ENCODE results near the gene STPG4.
"Not testable (repeated sequence)": the region's sequence is repeated elsewhere in the genome, so short reads cannot be mapped to it uniquely, and the experiment has no call there.

The STPG4 gene

DNA sequence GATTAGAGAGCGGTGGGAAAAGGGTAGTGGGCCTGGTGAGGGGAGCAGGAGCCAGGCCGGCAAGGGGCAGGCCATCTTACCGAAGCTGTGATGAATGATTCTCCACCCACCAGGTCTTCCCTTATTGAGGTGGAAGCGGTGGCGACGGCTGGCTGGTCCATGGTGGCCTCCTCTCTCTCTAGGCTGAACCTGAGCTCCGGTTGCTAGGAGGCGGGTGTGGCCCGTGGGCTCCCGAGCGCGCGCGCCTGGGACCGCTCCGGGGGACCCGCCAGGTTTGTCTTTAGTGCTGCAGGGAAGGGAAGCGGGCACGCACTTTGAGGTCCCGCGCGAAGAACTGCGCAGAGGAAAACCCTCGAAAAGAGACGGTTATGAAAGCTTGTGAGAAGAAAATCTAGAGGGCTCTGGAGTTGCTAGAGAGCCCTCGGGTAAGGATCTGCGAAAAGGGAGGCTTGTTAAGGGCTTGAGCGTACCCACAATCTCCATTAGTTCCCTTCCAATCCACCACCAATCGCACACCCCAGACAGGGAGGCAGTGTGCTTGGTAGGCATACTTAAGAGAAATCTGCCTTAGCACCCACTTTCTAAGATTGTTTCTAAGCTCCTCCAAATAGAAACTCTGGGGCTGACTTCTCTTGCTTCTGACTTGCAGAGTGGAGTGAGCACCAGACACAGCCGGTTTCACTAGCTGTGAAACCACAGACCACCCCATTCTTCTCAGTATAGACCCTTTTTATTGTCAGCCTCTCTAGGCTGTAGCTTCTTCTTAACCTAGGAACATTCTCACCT is at the start of gene STPG4:
STPG4 (minus strand) TSS at position 218 of the 786 bp plus-strand sequence; CDS start at position 161, 57 bp downstream.
- DNase-seq (ENCODE audit: low read depth in 2 of 2) = no peak

GRCh38 chr2:47204691-47205090 is 49.6 kb upstream of the STPG4 start:
- no peak for DNase-seq (ENCODE audit: low read depth in 2 of 2)

GRCh38 chr2:47203995-47204394 is 48.9 kb upstream of the STPG4 start:
- DNase-seq (ENCODE audit: low read depth in 2 of 2) = no peak

DNA sequence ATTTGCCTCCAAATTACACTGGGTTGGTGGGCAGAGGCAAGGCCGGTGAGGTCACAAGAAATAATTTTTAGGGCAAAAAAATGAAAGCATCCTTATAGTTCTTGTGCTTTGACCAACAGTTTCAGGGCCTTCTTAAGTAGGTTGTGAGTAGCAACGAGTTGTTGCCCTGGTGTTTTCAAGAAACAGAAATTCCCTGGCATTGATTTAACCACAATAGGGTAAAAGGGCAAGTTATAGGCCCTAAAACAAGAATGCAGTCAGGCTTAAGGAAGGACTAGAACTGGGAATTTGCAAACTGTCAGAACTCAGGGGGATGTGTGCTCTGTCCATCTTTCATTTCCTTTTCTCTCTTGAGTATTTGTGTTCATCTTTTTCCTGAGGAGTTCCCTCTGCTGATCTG is 46.1 kb upstream of the STPG4 start:
- DNase-seq (ENCODE audit: low read depth in 2 of 2) = no peak

GRCh38 chr2:47198985-47199451 is 43.9 kb upstream of the STPG4 start:
- DNase-seq (ENCODE audit: low read depth in 2 of 2) = no peak

- no peak for DNase-seq (ENCODE audit: low read depth in 2 of 2)
These were observed 41.4 kb upstream of the STPG4 start for GRCh38 chr2:47196499-47196898.

DNA sequence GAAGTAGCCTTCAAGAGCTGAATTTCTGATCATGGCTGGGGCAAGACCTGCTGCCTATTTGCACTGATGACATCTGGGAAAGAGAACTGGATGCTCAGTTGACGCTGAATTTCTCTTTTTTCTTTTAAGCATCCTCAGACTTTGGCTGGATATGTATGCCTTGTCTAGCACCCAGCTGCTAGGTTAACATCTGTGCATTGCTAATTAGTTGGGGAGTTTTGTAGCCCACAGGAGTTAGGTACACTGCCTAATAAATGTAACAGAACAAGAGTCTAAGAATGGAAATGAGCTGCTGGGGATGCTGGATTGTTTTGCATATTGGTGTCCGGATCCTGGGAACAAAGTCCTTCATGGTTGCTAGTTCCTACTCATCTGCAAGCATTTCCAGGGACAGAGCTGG is 40.9 kb upstream of the STPG4 start:
- no peak for DNase-seq (ENCODE audit: low read depth in 2 of 2)

- no peak for DNase-seq (ENCODE audit: low read depth in 2 of 2)
These were observed 40.0 kb upstream of the STPG4 start for GRCh38 chr2:47195148-47195547.

- no peak for DNase-seq (ENCODE audit: low read depth in 2 of 2)
These were observed 39.3 kb upstream of the STPG4 start for GRCh38 chr2:47194410-47194809.

GRCh38 chr2:47193607-47194006 is 38.5 kb upstream of the STPG4 start:
- no peak for DNase-seq (ENCODE audit: low read depth in 2 of 2)

DNA sequence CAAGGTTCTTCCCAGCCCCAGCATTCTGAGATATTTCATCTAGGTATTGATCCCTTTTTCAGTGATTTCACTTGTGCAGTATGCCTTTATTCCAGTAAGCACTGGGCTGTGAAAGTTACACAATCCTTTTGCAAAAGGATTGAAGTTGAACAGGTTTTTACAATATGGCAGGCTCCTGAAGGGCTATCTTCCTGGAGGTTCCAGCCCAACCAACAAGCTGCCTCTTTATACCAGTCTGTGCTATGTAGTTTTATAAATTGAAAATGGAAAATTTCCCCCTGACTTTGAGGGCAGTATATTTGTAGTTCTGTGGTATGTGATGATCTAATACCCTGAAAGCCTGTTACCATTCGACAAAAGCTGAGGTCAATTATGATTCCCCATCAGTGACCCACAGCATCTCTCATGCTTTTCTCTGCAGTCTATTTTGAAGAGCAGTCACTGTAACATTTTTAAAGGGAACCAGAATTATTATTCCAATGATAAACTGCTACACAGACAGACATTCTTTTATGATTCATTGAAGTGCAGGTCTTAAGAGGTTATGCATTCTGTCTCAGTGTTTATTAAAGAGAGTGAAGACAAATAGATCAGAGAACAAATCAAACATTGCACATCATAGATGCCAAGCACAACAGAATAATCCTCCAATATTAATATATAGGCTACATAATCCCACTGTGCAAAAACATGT is 35.2 kb upstream of the STPG4 start:
- DNase-seq (ENCODE audit: low read depth in 2 of 2) = no peak

GRCh38 chr2:47189635-47190034 is 34.5 kb upstream of the STPG4 start:
- no peak for DNase-seq (ENCODE audit: low read depth in 2 of 2)

- no peak for DNase-seq (ENCODE audit: low read depth in 2 of 2)
These were observed 32.0 kb upstream of the STPG4 start for GRCh38 chr2:47187069-47187468.

DNA sequence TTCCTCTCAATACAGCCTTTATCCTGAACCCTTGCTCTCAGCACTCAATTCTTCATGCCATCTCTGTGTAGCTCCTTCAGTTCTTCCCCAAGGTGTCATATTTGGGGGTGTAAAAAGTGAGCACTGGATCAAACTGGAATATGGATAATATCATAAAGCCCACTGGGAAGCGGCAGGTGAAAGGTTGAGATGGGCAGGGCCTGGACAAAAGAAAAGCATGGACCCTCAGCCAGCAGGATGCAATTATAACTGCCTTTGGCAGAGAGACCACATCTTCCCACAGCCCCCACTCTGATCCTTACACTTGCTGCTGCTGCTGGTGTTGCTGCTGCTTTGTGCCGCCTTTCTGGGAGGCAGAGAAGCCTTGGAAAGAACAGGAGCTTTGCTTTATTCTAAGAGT is 31.2 kb upstream of the STPG4 start:
- DNase-seq (ENCODE audit: low read depth in 2 of 2) = no peak

GRCh38 chr2:47185098-47185497 is 30.0 kb upstream of the STPG4 start:
- DNase-seq (ENCODE audit: low read depth in 2 of 2) = not testable (repeated sequence)

- no peak for DNase-seq (ENCODE audit: low read depth in 2 of 2)
These were observed 26.1 kb upstream of the STPG4 start for GRCh38 chr2:47181176-47181575.

DNA sequence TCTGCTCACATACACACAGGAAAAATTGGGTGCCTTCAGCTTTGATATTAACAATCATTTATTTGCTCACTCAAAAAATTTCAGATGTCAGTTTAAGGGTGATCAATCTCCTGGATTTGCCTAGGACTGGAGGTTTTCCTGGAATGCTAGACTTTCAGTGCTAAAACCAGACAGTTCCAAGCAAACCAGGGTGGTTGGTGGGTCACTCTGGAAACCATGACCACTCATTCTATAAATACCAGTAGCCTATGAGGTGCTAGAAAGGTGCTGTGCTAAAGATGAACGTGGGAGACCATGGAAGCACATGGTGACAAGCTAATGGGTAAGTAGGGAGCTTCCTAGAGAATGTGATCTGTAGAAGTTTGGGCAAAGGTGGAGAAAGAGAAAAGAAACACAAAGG is 25.4 kb upstream of the STPG4 start:
- DNase-seq (ENCODE audit: low read depth in 2 of 2) = no peak

DNA sequence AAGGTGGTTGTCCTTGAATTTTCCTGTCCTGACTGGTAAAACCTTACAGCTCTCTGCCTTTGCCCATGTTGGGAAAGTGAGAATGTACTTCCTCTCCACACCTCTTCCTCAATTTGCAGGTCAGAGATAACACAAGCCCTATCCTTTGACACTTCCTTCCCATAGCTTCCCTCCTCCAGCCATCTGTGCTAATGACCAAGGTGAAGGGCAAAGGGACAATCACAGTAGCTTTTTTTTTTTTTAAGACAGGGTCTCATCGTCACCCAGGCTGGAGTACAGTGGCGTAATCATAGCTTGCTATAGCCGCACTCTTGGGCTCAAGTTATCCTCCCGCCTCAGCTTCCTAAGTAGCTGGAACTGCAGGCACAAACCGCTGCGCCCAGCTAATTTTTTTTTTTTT is 24.3 kb upstream of the STPG4 start:
- no peak for DNase-seq (ENCODE audit: low read depth in 2 of 2)

- DNase-seq (ENCODE audit: low read depth in 2 of 2) = no peak
These were observed 23.2 kb upstream of the STPG4 start for GRCh38 chr2:47178341-47178740.

DNA sequence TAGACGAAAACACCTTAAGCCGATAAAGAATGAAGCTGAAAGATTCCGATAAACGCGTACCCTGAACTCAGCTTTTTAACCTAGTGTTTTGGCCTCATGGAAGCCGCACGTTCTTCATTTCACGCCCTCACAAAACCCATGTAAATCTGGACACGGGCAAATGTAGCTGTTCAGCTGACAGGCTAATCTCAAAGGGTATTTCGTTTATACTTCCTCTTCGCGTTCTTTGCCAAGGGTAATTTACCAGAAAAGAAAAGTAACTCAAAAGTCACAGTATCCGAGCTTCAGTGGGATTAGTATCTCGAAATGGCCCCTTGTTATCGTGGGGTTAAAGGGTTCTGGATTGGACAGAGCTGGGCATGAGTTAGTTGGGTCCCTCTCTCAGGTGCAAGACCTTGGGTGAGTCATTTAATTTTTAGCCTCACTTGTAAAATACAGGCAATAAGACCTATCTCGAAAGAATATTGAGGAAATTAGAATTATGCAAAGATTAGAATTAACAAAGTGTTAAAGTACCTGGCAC is 22.0 kb upstream of the STPG4 start:
- no peak for DNase-seq (ENCODE audit: low read depth in 2 of 2)

DNA sequence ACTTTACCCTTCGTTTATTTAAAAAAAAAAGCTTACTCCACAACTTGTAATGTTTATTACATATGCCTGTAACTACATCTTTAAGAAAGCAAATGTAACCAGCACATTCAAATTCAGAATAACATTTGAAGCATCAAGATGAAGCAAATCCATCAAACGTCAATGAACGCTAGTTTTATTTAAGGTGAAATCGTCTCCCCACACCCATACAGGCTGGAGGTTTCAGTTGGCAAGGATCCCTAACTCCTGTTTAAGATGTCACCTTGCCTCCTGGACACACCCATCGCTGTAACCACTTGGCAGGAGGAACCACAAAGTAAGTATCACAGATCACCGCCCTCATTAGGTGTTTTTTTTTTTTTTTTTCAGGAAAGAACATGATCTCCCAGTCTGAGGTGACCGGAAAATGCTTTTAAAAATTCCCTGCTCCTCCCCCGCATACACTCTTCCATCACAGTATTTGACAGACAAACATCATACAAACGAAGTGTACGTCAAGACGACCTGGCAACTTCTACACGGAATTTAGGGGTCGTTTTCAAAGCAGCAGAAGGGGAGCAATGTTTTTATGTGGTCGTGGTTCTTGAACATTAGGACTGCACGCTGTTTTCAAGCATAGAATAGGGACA is 19.7 kb upstream of the STPG4 start:
- peak in 1 of 2 donors; percentile 20 for DNase-seq (ENCODE audit: low read depth in 2 of 2)

DNA sequence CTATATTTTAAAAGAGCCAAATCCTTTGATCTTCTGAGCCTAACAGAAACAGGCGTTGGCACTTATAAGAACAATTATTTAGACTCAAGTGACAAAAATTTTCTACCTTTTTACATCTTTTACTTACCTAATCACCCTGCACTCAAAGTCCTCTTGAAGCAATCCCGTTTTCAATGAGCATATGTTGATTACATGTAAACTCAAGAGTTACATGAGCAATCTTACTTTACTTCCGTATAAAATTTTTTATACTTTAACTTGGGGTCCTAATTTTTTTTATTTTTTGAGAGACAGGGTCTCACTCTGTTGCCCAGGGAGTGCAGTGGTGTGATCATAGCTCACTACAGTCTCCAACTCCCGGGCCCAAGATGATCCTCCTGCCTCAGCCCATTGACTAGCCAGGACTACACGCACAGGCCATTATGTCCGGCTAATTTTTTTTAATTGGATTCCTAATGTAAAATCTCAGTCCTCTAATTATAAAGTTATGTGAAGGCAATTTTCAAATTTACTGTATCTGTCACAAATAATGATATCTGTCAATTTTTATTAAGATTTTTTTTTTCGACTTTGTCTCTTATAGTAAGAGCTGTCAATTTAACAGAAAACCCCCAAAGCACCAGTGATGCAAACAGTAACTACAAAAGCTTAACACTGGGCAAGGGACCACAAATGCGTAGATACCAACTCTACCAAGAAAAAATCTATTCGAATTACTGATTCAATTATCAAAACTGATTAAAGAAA is 19.1 kb upstream of the STPG4 start:
- no peak for DNase-seq (ENCODE audit: low read depth in 2 of 2)

All from stimulated activated CD4-positive, alpha-beta T cell treated with anti-CD3 and anti-CD28 coated beads, Interleukin-4, amount 100 ng/mL, for 48 hours (primary cell).